SK-N-SH treated with all-trans-retinoic acid at 6 μM for 48 hours (cell line): ENCODE measurements around the gene SPINK5.

Experiments used
- ARNTL ChIP-seq: fragments of 450-650 bp; formaldehyde crosslinking; IDR thresholded peaks from 2 replicates; pipeline ENCODE4 v1.5.0; 2020; ENCODE audit warnings: low read depth, mild to moderate bottlenecking, moderate library complexity, borderline replicate concordance
- BACH2 ChIP-seq: fragments of 250-450 bp; sonication (Bioruptor Pico); IDR thresholded peaks from 2 replicates; pipeline ENCODE4 v1.9.0; 2021; ENCODE audit warnings: mild to moderate bottlenecking, borderline replicate concordance
- CREB5 ChIP-seq: fragments of 250-450 bp; sonication (Bioruptor Pico); IDR thresholded peaks from 2 replicates; pipeline ENCODE4 v1.5.1; 2020; ENCODE audit warnings: low read depth, mild to moderate bottlenecking, moderate library complexity
- CSRNP3 ChIP-seq: fragments of 250-450 bp; sonication (Bioruptor Pico); IDR thresholded peaks from 2 replicates; pipeline ENCODE4 v1.5.1; 2021; ENCODE audit warnings: mild to moderate bottlenecking, moderate library complexity
- PATZ1 ChIP-seq: fragments of 250-450 bp; sonication (Bioruptor Pico); IDR thresholded peaks from 2 replicates; pipeline ENCODE4 v1.8.0; 2020; ENCODE audit warnings: mild to moderate bottlenecking, moderate library complexity, borderline replicate concordance
- POU6F1 ChIP-seq: fragments of 250-450 bp; sonication (Bioruptor Pico); IDR thresholded peaks from 2 replicates; pipeline ENCODE4 v1.8.0; 2021; ENCODE audit warnings: low read depth, mild to moderate bottlenecking, moderate library complexity, borderline replicate concordance
- PPARA ChIP-seq: fragments of 250-450 bp; sonication (Bioruptor Pico); IDR thresholded peaks from 2 replicates; pipeline ENCODE4 v1.5.0; 2020; ENCODE audit warnings: mild to moderate bottlenecking, borderline replicate concordance

- TF ChIP-seq CSRNP3 (CRISPR knock-in tag) (no peak), ARNTL (CRISPR knock-in tag) (no peak), BACH2 (CRISPR knock-in tag) (no peak), PPARA (no peak), CREB5 (CRISPR knock-in tag) (no peak), POU6F1 (CRISPR knock-in tag) (no peak), PATZ1 (CRISPR knock-in tag) (no peak)
Measured at GRCh38 chr5:148147415-148147814, 83.6 kb downstream of the SPINK5 start.
